Neural progenitor cell (in vitro differentiated cells): Measurements from ENCODE around the gene SYDE1.

Experiments
- EZH2 ChIP-seq: fragments of 200-600 bp; sonication (generic); IDR thresholded peaks from 2 replicates; pipeline ENCODE4 v1.6.1; 2017; ENCODE audit warnings: antibody characterized with exemption, mild to moderate bottlenecking, moderate library complexity
- EZH2phosphoT487 ChIP-seq: fragments of 200-600 bp; sonication (generic); IDR thresholded peaks from 2 replicates; pipeline ENCODE4 v1.6.1; 2017; ENCODE audit warnings: antibody characterized with exemption
- TF ChIP-seq, protein P1 (sequence below): fragments of 200-600 bp; sonication (generic); IDR thresholded peaks from 2 replicates; pipeline ENCODE4 v1.5.1; 2017; ENCODE audit warnings: antibody characterized with exemption, mild to moderate bottlenecking

DNA sequence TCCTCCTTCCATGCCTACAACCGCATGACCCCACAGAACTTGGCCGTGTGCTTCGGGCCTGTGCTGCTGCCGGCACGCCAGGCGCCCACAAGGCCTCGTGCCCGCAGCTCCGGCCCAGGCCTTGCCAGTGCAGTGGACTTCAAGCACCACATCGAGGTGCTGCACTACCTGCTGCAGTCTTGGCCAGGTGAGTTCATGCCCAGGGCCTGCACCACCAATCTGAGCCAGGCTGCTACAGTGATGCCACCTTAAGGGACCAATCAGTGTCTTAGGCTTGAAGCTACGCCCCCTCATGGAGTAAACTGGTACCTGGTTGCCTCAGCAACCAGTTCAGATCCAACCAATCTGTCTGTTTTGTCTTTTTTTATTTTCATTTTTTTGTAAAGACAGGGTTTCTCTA, 5.2 kb downstream of the SYDE1 start:
- TF ChIP-seq EZH2phosphoT487 = no peak
- no peak for TF ChIP-seq EZH2
- TF ChIP-seq, protein P1, sequence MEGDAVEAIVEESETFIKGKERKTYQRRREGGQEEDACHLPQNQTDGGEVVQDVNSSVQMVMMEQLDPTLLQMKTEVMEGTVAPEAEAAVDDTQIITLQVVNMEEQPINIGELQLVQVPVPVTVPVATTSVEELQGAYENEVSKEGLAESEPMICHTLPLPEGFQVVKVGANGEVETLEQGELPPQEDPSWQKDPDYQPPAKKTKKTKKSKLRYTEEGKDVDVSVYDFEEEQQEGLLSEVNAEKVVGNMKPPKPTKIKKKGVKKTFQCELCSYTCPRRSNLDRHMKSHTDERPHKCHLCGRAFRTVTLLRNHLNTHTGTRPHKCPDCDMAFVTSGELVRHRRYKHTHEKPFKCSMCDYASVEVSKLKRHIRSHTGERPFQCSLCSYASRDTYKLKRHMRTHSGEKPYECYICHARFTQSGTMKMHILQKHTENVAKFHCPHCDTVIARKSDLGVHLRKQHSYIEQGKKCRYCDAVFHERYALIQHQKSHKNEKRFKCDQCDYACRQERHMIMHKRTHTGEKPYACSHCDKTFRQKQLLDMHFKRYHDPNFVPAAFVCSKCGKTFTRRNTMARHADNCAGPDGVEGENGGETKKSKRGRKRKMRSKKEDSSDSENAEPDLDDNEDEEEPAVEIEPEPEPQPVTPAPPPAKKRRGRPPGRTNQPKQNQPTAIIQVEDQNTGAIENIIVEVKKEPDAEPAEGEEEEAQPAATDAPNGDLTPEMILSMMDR = no peak
